Measurements from ENCODE around the gene DEFB113. TPM values are rescaled to one million over a fixed set of nuclear protein-coding genes. Genes with fewer than 3 reads are reported as not detected.

DEFB113 gene
- total and polyA plus RNA-seq, 2 experiments from 2014 or later = not detected

DNA sequence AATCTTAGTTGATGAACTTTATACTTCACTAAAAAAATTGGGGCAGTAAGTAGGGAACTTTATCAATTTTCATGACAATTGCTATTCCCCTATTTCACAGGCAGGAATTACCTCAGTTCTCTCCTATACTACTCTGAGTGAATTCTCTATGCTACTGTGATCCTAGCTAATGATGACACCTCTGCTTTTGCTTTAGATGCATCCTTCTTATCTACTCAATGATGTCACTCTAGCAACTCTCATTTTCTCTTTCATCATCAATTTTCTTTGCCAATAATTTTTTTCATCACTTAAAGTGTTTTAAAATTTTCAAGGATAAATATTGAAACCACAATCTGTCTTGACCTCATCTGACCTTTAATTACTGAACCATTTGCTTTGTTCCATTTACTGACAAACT is 13.6 kb downstream of the DEFB113 start:
- no peaks in the 10 kb centered on the region for H4K20me1 ChIP-seq (replicated peaks; ENCODE audit: insufficient read depth)
- no peaks in the 10 kb centered on the region for H3K27me3 Mint-ChIP-seq (ENCODE audit: insufficient read depth, low read depth, poor library complexity)
- H3K36me3 Mint-ChIP-seq (ENCODE audit: low read depth) = peaks cover 11% of the 10 kb centered on the region; the same call in 2 of the 3 replicates
- H3K4me3 ChIP-seq = no peak overlapping the region
- no peak overlapping the region for H3K27ac ChIP-seq (ENCODE audit: low read depth)
- no peaks in the 10 kb centered on the region for H3K27me3 ChIP-seq (ENCODE audit: insufficient read depth)
- no peak overlapping the region for H3K4me2 ChIP-seq
- H3K4me1 ChIP-seq (ENCODE audit: insufficient read depth) = no peaks in the 10 kb centered on the region; the same call in 1 of the 2 replicates
- no peak overlapping the region for H3K4me3 Mint-ChIP-seq
- no peaks in the 10 kb centered on the region for H3F3A ChIP-seq (replicated peaks; ENCODE audit: low read depth)
- no peaks in the 10 kb centered on the region for H3K4me1 Mint-ChIP-seq
- no peaks in the 10 kb centered on the region for H3K9me2 ChIP-seq (ENCODE audit: insufficient read depth)
- no peaks in the 10 kb centered on the region for H3K79me2 ChIP-seq (replicated peaks; ENCODE audit: insufficient read depth)
- ATAC-seq (no peak), DNase-seq (ENCODE audit: low spot score) (no peak)
- no peak for TF ChIP-seq POLR2AphosphoS5 (IDR thresholded peaks at IDR 0.05; ENCODE audit: low read depth)
- no peak for TF ChIP-seq EZH2phosphoT487 (IDR thresholded peaks at IDR 0.05; ENCODE audit: unreplicated experiment)
- TF ChIP-seq ETS1 (IDR thresholded peaks at IDR 0.05) = no peak
- TF ChIP-seq, protein P1, sequence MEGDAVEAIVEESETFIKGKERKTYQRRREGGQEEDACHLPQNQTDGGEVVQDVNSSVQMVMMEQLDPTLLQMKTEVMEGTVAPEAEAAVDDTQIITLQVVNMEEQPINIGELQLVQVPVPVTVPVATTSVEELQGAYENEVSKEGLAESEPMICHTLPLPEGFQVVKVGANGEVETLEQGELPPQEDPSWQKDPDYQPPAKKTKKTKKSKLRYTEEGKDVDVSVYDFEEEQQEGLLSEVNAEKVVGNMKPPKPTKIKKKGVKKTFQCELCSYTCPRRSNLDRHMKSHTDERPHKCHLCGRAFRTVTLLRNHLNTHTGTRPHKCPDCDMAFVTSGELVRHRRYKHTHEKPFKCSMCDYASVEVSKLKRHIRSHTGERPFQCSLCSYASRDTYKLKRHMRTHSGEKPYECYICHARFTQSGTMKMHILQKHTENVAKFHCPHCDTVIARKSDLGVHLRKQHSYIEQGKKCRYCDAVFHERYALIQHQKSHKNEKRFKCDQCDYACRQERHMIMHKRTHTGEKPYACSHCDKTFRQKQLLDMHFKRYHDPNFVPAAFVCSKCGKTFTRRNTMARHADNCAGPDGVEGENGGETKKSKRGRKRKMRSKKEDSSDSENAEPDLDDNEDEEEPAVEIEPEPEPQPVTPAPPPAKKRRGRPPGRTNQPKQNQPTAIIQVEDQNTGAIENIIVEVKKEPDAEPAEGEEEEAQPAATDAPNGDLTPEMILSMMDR (conservative IDR thresholded peaks at IDR 0.05; ENCODE audit: low read depth in 2 of 2) = no peak
- no peak for TF ChIP-seq STAT1 (IDR thresholded peaks at IDR 0.05; ENCODE audit: unreplicated experiment)
- no peak for TF ChIP-seq ZNF114 (CRISPR knock-in tag; IDR thresholded peaks at IDR 0.05)
- TF ChIP-seq JUNB (IDR thresholded peaks at IDR 0.05; ENCODE audit: unreplicated experiment) = no peak
- no peak for TF ChIP-seq ZNF331 (CRISPR knock-in tag; IDR thresholded peaks at IDR 0.05; ENCODE audit: low read depth)
- no peak for TF ChIP-seq EZH2 (IDR thresholded peaks at IDR 0.05; ENCODE audit: low read depth, unreplicated experiment)
- TF ChIP-seq NANOG (IDR thresholded peaks at IDR 0.05; ENCODE audit: borderline replicate concordance) = no peak
- TF ChIP-seq CREB1 (CRISPR knock-in tag; IDR thresholded peaks at IDR 0.05; ENCODE audit: low read depth) = no peak
- TF ChIP-seq, protein P2, sequence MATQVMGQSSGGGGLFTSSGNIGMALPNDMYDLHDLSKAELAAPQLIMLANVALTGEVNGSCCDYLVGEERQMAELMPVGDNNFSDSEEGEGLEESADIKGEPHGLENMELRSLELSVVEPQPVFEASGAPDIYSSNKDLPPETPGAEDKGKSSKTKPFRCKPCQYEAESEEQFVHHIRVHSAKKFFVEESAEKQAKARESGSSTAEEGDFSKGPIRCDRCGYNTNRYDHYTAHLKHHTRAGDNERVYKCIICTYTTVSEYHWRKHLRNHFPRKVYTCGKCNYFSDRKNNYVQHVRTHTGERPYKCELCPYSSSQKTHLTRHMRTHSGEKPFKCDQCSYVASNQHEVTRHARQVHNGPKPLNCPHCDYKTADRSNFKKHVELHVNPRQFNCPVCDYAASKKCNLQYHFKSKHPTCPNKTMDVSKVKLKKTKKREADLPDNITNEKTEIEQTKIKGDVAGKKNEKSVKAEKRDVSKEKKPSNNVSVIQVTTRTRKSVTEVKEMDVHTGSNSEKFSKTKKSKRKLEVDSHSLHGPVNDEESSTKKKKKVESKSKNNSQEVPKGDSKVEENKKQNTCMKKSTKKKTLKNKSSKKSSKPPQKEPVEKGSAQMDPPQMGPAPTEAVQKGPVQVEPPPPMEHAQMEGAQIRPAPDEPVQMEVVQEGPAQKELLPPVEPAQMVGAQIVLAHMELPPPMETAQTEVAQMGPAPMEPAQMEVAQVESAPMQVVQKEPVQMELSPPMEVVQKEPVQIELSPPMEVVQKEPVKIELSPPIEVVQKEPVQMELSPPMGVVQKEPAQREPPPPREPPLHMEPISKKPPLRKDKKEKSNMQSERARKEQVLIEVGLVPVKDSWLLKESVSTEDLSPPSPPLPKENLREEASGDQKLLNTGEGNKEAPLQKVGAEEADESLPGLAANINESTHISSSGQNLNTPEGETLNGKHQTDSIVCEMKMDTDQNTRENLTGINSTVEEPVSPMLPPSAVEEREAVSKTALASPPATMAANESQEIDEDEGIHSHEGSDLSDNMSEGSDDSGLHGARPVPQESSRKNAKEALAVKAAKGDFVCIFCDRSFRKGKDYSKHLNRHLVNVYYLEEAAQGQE (IDR thresholded peaks at IDR 0.05; ENCODE audit: unreplicated experiment) = no peak
- no peak for TF ChIP-seq ZNF462 (CRISPR knock-in tag; IDR thresholded peaks at IDR 0.05)
- H3K36me3 ChIP-seq (ENCODE audit: insufficient read depth) = peaks cover 3% of the 10 kb centered on the region; the same call in 1 of the 2 replicates
- H3K9me3 Mint-ChIP-seq = peaks cover 8% of the 10 kb centered on the region; the same call in 2 of the 3 replicates
- H3K27ac Mint-ChIP-seq = no peak overlapping the region
- H2AFZ ChIP-seq = no peak overlapping the region

All from GM23338 (cell line).